HepG2 (cell line): ENCODE results near the gene AQP10. TPM values are rescaled to one million over a fixed set of nuclear protein-coding genes. Genes with fewer than 3 reads are reported as not detected.
A peak's percentile ranks its signal among the peaks of the same experiment; 100 is the strongest.

Experiments used
- DR1 ChIP-seq: sonication (generic); formaldehyde crosslinking; IDR thresholded peaks from 2 replicates; pipeline ENCODE4 v1.8.0; 2021; ENCODE audit warnings: mild to moderate bottlenecking, missing genetic modification reagents, inconsistent platforms
- FOXK1 ChIP-seq: sonication (generic); formaldehyde crosslinking; IDR thresholded peaks from 2 replicates; pipeline ENCODE4 v1.4.0; 2020; ENCODE audit warnings: low read depth, missing genetic modification reagents, borderline replicate concordance
- MTF2 ChIP-seq: sonication (generic); formaldehyde crosslinking; IDR thresholded peaks from 2 replicates; pipeline ENCODE4 v1.5.0; 2020; ENCODE audit warnings: missing genetic modification reagents, borderline replicate concordance
- PTBP1 ChIP-seq: fragments of 200-400 bp; formaldehyde crosslinking; IDR thresholded peaks from 2 replicates; pipeline ENCODE4 v1.6.1; 2018; ENCODE audit warnings: low read length, low read depth; ENCODE audit not compliant: poor library complexity, severe bottlenecking
- SMAD9 ChIP-seq: sonication (generic); formaldehyde crosslinking; IDR thresholded peaks from 2 replicates; pipeline ENCODE4 v1.5.1; 2020; ENCODE audit warnings: mild to moderate bottlenecking, missing genetic modification reagents
- SRSF1 ChIP-seq: fragments of 200-400 bp; formaldehyde crosslinking; optimal IDR thresholded peaks from 2 replicates; pipeline ENCODE3; 2017; ENCODE audit warnings: mild to moderate bottlenecking, low read depth, low read length, moderate library complexity
- SSRP1 ChIP-seq: IDR thresholded peaks from 2 replicates; pipeline ENCODE4 v1.6.1; 2016; ENCODE audit warnings: control low read depth
- TCF7 ChIP-seq: sonication (generic); IDR thresholded peaks from 2 replicates; pipeline ENCODE4 v1.6.1; 2016; ENCODE audit warnings: antibody characterized with exemption, low read depth
- THYN1 ChIP-seq: sonication (generic); formaldehyde crosslinking; IDR thresholded peaks from 2 replicates; pipeline ENCODE4 v1.8.1; 2023; ENCODE audit warnings: low read depth, mild to moderate bottlenecking, moderate library complexity, missing genetic modification reagents, borderline replicate concordance
- ZBTB33 ChIP-seq: sonication (generic); formaldehyde crosslinking; IDR thresholded peaks from 2 replicates; pipeline ENCODE4 v1.4.0; 2020; ENCODE audit warnings: missing genetic modification reagents
- ZBTB7B ChIP-seq: sonication (generic); formaldehyde crosslinking; IDR thresholded peaks from 2 replicates; pipeline ENCODE4 v1.4.0; 2020; ENCODE audit warnings: missing genetic modification reagents
- ZFP36L2 ChIP-seq: sonication (generic); formaldehyde crosslinking; IDR thresholded peaks from 2 replicates; pipeline ENCODE4 v1.4.0; 2020; ENCODE audit warnings: missing genetic modification reagents
- ZNF180 ChIP-seq: sonication (generic); formaldehyde crosslinking; IDR thresholded peaks from 2 replicates; pipeline ENCODE4 v1.4.0; 2020; ENCODE audit warnings: low read depth, missing genetic modification reagents, borderline replicate concordance
- ZNF737 ChIP-seq: sonication (generic); formaldehyde crosslinking; IDR thresholded peaks from 2 replicates; pipeline ENCODE4 v1.5.0; 2020; ENCODE audit warnings: missing genetic modification reagents, mild to moderate bottlenecking, borderline replicate concordance
- ZNF83 ChIP-seq: sonication (generic); formaldehyde crosslinking; IDR thresholded peaks from 2 replicates; pipeline ENCODE4 v1.4.0; 2020; ENCODE audit warnings: missing genetic modification reagents, mild to moderate bottlenecking, borderline replicate concordance
- polyA plus RNA-seq, 8 experiments: library from polyadenylated mRNA; depleted of rRNA in 3 of 8; stranded (reverse) in 7 of 8; unstranded in 1 of 8; fragments of >200 nt; fragmentation: Illumina TruSeq in 4 of 8; extraction: Trizol in 4 of 8; gene quantifications; 2 replicates each; pipeline versions ENCODE4 v1.2.1 to v1.2.3, GENCODE V29; 2011 to 2016; ENCODE audit warnings: low read depth in 4 of 8, missing spikeins in 1 of 8, mixed read lengths in 1 of 8; ENCODE audit not compliant: insufficient read depth in 1 of 8
- total RNA-seq, 5 experiments: library from RNA; depleted of rRNA; stranded (reverse); fragments of >200 nt; fragmentation: Illumina TruSeq; extraction: Trizol; gene quantifications; 2 replicates each; pipeline ENCODE4 v1.2.3, GENCODE V29; 2016; ENCODE audit warnings: low read depth in 1 of 5
- TF ChIP-seq, protein P1 (sequence below): sonication (generic); formaldehyde crosslinking; IDR thresholded peaks from 2 replicates; pipeline ENCODE4 v1.5.1; 2020; ENCODE audit warnings: missing genetic modification reagents, mild to moderate bottlenecking, borderline replicate concordance
- TF ChIP-seq, protein P2 (sequence below): sonication (generic); formaldehyde crosslinking; IDR thresholded peaks from 2 replicates; pipeline ENCODE4 v1.5.0; 2020; ENCODE audit warnings: mild to moderate bottlenecking, missing genetic modification reagents
- TF ChIP-seq, protein P3 (sequence below): sonication (generic); formaldehyde crosslinking; IDR thresholded peaks from 2 replicates; pipeline ENCODE4 v1.5.1; 2020; ENCODE audit warnings: mild to moderate bottlenecking, missing genetic modification reagents, moderate library complexity
- TF ChIP-seq, protein P4 (sequence below): sonication (generic); formaldehyde crosslinking; IDR thresholded peaks from 2 replicates; pipeline ENCODE4 v1.8.0; 2023; ENCODE audit warnings: mild to moderate bottlenecking, missing genetic modification reagents

Gene AQP10
- total and polyA plus RNA-seq, 2 of the 13 experiments (the other 11 are each of a cell fraction or from before 2014, with no cell fraction given): 0.30 TPM; not detected in 1

DNA sequence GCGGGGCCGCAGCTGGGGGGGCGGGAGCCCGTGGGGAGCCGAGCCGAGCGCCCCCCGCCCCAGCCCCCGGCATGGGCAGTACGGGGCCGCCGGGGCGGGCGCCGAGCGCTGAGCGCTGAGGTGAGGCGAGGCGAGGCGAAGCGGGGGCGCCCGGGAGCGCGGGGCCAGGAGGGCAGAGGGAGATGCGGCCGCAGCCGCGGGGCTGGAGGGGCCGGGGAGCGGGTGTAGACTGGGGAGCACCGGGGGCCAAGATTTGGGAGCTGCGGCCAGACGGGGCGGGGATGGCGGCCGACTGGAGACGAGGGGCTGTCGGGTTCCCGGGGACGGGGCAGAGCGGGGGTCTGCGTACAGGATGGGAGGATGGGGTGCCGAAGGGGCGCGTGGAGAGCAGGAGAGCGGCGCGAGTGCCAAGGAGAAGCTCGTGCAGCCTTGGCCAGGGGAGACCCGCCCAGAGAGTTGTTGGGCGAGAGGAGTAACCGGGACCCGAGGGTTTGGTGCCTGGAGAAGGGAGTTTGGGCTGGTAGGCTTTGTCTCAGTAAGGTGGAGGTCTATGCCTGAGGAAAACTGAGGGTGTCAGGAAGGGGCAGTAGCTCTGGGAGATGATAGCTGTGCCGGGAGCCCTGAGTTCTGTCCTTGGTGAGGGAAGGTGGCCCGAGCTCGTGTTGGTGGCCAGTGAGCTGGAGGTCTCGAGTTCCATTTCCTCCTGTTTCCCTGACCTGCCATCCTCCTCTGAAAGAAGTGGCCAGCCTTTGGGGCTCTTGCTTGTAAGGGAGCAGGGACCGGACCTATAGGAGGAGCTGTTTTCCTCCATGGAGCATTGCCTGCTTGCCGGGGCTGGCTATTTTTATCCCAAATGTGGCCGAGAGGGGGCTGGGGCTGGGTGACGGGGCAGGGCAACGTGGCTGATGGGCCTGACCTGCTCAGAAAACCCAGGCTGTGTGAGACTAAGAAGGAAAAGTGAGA, 5.0 kb downstream of the AQP10 start (continued):
- TF ChIP-seq ZNF83 (CRISPR knock-in tag) (no peak), ZBTB33 (CRISPR knock-in tag) (no peak), PTBP1 (no peak), MTF2 (CRISPR knock-in tag) (no peak), SSRP1 (CRISPR knock-in tag) (no peak), THYN1 (CRISPR knock-in tag) (no peak), FOXK1 (CRISPR knock-in tag) (no peak), TCF7 (no peak), SRSF1 (peak; percentile 55), SMAD9 (no peak), ZFP36L2 (CRISPR knock-in tag) (no peak), ZBTB7B (CRISPR knock-in tag) (no peak), ZNF180 (CRISPR knock-in tag) (no peak), ZNF737 (CRISPR knock-in tag) (no peak), DR1 (CRISPR knock-in tag) (no peak)
- TF ChIP-seq, protein P1, sequence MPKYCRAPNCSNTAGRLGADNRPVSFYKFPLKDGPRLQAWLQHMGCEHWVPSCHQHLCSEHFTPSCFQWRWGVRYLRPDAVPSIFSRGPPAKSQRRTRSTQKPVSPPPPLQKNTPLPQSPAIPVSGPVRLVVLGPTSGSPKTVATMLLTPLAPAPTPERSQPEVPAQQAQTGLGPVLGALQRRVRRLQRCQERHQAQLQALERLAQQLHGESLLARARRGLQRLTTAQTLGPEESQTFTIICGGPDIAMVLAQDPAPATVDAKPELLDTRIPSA (CRISPR knock-in tag): no peak
- TF ChIP-seq, protein P2, sequence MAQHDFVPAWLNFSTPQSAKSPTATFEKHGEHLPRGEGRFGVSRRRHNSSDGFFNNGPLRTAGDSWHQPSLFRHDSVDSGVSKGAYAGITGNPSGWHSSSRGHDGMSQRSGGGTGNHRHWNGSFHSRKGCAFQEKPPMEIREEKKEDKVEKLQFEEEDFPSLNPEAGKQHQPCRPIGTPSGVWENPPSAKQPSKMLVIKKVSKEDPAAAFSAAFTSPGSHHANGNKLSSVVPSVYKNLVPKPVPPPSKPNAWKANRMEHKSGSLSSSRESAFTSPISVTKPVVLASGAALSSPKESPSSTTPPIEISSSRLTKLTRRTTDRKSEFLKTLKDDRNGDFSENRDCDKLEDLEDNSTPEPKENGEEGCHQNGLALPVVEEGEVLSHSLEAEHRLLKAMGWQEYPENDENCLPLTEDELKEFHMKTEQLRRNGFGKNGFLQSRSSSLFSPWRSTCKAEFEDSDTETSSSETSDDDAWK (CRISPR knock-in tag): no peak
- TF ChIP-seq, protein P3, sequence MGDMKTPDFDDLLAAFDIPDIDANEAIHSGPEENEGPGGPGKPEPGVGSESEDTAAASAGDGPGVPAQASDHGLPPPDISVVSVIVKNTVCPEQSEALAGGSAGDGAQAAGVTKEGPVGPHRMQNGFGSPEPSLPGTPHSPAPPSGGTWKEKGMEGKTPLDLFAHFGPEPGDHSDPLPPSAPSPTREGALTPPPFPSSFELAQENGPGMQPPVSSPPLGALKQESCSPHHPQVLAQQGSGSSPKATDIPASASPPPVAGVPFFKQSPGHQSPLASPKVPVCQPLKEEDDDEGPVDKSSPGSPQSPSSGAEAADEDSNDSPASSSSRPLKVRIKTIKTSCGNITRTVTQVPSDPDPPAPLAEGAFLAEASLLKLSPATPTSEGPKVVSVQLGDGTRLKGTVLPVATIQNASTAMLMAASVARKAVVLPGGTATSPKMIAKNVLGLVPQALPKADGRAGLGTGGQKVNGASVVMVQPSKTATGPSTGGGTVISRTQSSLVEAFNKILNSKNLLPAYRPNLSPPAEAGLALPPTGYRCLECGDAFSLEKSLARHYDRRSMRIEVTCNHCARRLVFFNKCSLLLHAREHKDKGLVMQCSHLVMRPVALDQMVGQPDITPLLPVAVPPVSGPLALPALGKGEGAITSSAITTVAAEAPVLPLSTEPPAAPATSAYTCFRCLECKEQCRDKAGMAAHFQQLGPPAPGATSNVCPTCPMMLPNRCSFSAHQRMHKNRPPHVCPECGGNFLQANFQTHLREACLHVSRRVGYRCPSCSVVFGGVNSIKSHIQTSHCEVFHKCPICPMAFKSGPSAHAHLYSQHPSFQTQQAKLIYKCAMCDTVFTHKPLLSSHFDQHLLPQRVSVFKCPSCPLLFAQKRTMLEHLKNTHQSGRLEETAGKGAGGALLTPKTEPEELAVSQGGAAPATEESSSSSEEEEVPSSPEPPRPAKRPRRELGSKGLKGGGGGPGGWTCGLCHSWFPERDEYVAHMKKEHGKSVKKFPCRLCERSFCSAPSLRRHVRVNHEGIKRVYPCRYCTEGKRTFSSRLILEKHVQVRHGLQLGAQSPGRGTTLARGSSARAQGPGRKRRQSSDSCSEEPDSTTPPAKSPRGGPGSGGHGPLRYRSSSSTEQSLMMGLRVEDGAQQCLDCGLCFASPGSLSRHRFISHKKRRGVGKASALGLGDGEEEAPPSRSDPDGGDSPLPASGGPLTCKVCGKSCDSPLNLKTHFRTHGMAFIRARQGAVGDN (CRISPR knock-in tag): peak; percentile 51; the same call in 1 of the 2 replicates
- TF ChIP-seq, protein P4, sequence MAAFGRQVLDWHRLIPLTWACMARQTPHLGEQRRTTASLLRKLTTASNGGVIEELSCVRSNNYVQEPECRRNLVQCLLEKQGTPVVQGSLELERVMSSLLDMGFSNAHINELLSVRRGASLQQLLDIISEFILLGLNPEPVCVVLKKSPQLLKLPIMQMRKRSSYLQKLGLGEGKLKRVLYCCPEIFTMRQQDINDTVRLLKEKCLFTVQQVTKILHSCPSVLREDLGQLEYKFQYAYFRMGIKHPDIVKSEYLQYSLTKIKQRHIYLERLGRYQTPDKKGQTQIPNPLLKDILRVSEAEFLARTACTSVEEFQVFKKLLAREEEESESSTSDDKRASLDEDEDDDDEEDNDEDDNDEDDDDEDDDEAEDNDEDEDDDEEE (CRISPR knock-in tag): 0 out of 2 replicates have a peak, but pooled peaks have one; percentile 22
